Retinal pigment epithelial cell (primary cell): ENCODE measurements around the gene TRIM32.

Experiments used
- DNase-seq: peaks from one replicate; pipeline ENCODE4 v3.0.0-alpha.2; 2010; ENCODE audit warnings: low read depth
- H3K4me3 ChIP-seq: 2 replicates; pipeline ENCODE4 v1.5.1; 2011; ENCODE audit warnings: mild to moderate bottlenecking, low read length, control low read depth, moderate library complexity
- TF ChIP-seq, protein P1 (sequence below): conservative IDR thresholded peaks from 2 replicates; pipeline ENCODE4 v1.5.1; 2011; ENCODE audit warnings: low read depth, low read length, control low read depth, inconsistent platforms

The TRIM32 gene

GRCh38 chr9:116749772-116750171 is 62.7 kb downstream of the TRIM32 start:
- TF ChIP-seq, protein P1, sequence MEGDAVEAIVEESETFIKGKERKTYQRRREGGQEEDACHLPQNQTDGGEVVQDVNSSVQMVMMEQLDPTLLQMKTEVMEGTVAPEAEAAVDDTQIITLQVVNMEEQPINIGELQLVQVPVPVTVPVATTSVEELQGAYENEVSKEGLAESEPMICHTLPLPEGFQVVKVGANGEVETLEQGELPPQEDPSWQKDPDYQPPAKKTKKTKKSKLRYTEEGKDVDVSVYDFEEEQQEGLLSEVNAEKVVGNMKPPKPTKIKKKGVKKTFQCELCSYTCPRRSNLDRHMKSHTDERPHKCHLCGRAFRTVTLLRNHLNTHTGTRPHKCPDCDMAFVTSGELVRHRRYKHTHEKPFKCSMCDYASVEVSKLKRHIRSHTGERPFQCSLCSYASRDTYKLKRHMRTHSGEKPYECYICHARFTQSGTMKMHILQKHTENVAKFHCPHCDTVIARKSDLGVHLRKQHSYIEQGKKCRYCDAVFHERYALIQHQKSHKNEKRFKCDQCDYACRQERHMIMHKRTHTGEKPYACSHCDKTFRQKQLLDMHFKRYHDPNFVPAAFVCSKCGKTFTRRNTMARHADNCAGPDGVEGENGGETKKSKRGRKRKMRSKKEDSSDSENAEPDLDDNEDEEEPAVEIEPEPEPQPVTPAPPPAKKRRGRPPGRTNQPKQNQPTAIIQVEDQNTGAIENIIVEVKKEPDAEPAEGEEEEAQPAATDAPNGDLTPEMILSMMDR, result no peak
- DNase-seq, result no peak
- no peak overlapping the region for H3K4me3 ChIP-seq

- DNase-seq, result no peak
Measured at GRCh38 chr9:116750510-116750909, 63.4 kb downstream of the TRIM32 start.

More at GRCh38 chr9:116750510-116750909, 63.4 kb downstream of the TRIM32 start:
- H3K4me3 ChIP-seq, result no peak overlapping the region
- TF ChIP-seq, protein P1, result no peak
